HL-60/S4 treated with phorbol 12-myristate 13-acetate at 8.2 ng/mL for 4 days and 3 days (cell line): ENCODE measurements around the gene GSTA3.
"Not testable (repeated sequence)": the region's sequence is repeated elsewhere in the genome, so short reads cannot be mapped to it uniquely, and the experiment has no call there.

ENCODE experiments used
- in situ Hi-C: fragments of 300-500 bp; cut with MboI; formaldehyde crosslinking; loops from 2 replicates; pipeline ENCODE4 v1.15.0; 2022; ENCODE audit warnings: low sequenced_read_pairs

GSTA3 gene

GRCh38 chr6:52914516-52914915, 5.0 kb upstream of the GSTA3 start:
- in situ Hi-C loops: no loop called here

- in situ Hi-C loops: no loop called here
These were observed 593 bp upstream of the GSTA3 start for GRCh38 chr6:52910091-52910490.

GRCh38 chr6:52909131-52909530, 367 bp downstream of the GSTA3 start:
- in situ Hi-C loops: no loop called here

GRCh38 chr6:52908526-52908925, 972 bp downstream of the GSTA3 start:
- in situ Hi-C loops: no loop called here

GRCh38 chr6:52904562-52905279, 4.8 kb downstream of the GSTA3 start:
- in situ Hi-C loops: no loop called here

GRCh38 chr6:52900536-52900935, 9.0 kb downstream of the GSTA3 start:
- in situ Hi-C loops: no loop called here

- in situ Hi-C loops: not testable (repeated sequence)
These were observed 13.7 kb downstream of the GSTA3 start for GRCh38 chr6:52895790-52896189.

GRCh38 chr6:52894285-52894684, 15.2 kb downstream of the GSTA3 start:
- in situ Hi-C loops: no loop called here

- in situ Hi-C loops: no loop called here
These were observed 15.7 kb downstream of the GSTA3 start for GRCh38 chr6:52893803-52894202.

- in situ Hi-C loops: no loop called here
These were observed 16.3 kb downstream of the GSTA3 start for GRCh38 chr6:52893221-52893620.

GRCh38 chr6:52890018-52890417, 19.5 kb downstream of the GSTA3 start:
- in situ Hi-C loops: no loop called here

GRCh38 chr6:52887910-52888524, 21.5 kb downstream of the GSTA3 start:
- in situ Hi-C loops: no loop called here

GRCh38 chr6:52881996-52882841, 27.3 kb downstream of the GSTA3 start:
- in situ Hi-C loops: no loop called here

GRCh38 chr6:52881662-52881995, 27.9 kb downstream of the GSTA3 start:
- in situ Hi-C loops: no loop called here

GRCh38 chr6:52877786-52878185, 31.7 kb downstream of the GSTA3 start:
- in situ Hi-C loops: no loop called here

- in situ Hi-C loops: no loop called here
These were observed 32.3 kb downstream of the GSTA3 start for GRCh38 chr6:52877168-52877567.

GRCh38 chr6:52876056-52876787, 33.3 kb downstream of the GSTA3 start:
- in situ Hi-C loops: no loop called here

GRCh38 chr6:52872031-52872430, 37.5 kb downstream of the GSTA3 start:
- in situ Hi-C loops: no loop called here

- in situ Hi-C loops: no loop called here
These were observed 37.9 kb downstream of the GSTA3 start for GRCh38 chr6:52871621-52872020.

- in situ Hi-C loops: not testable (repeated sequence)
These were observed 39.0 kb downstream of the GSTA3 start for GRCh38 chr6:52870335-52871091.

- in situ Hi-C loops: not testable (repeated sequence)
These were observed 40.6 kb downstream of the GSTA3 start for GRCh38 chr6:52868899-52869298.
